ENCODE measurements around the gene KCTD16. TPM values are rescaled to one million over a fixed set of nuclear protein-coding genes. Genes with fewer than 3 reads are reported as not detected.

KCTD16 gene
- total and polyA plus RNA-seq, 11 donors, result 0.02 to 0.32 (median 0.12) TPM; not detected in 3

DNA sequence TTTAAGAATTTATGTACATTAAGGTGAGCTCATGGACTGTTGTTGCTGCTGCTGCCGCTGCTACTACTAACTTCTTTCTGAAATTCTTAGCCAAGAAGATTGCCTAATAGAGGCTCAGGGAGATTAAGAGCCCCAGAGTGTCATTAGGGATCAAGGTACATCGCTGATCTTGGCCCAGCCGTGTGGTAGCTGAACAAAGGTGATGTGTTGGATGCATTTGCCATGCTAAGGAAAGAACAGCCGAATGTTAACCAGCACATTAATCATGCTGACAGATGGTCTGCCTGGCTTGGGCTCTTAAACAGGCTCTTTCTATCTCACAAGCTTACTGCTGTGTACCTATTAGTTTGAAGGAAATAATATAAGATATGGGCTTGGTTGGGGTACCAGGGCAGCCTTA, 137.1 kb downstream of the KCTD16 start:
- no peak for TF ChIP-seq POLR2A (IDR thresholded peaks at IDR 0.05)
- TF ChIP-seq, protein P1, sequence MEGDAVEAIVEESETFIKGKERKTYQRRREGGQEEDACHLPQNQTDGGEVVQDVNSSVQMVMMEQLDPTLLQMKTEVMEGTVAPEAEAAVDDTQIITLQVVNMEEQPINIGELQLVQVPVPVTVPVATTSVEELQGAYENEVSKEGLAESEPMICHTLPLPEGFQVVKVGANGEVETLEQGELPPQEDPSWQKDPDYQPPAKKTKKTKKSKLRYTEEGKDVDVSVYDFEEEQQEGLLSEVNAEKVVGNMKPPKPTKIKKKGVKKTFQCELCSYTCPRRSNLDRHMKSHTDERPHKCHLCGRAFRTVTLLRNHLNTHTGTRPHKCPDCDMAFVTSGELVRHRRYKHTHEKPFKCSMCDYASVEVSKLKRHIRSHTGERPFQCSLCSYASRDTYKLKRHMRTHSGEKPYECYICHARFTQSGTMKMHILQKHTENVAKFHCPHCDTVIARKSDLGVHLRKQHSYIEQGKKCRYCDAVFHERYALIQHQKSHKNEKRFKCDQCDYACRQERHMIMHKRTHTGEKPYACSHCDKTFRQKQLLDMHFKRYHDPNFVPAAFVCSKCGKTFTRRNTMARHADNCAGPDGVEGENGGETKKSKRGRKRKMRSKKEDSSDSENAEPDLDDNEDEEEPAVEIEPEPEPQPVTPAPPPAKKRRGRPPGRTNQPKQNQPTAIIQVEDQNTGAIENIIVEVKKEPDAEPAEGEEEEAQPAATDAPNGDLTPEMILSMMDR (IDR thresholded peaks at IDR 0.05), result no peak
- intact Hi-C loops (cut with DNase I), result no loop called here
- H3K9me3 ChIP-seq, result no peaks in the 10 kb centered on the region
- peaks cover 0 to 7% (median 0%) of the 10 kb centered on the region in 12 donors for H3K4me1 ChIP-seq
- ATAC-seq (no peak), DNase-seq (no peak)
- no peaks in the 10 kb centered on the region for H3K36me3 ChIP-seq
- 38 to 49% (median 45%) methylated on average over 4 of the region's 4 CpGs for WGBS, 4 donors
- no peak overlapping the region for H3K27ac ChIP-seq
- H3K4me3 ChIP-seq, result no peak overlapping the region
- peaks cover 0 to 16% (median 0%) of the 10 kb centered on the region in 9 donors for H3K27me3 ChIP-seq

DNA sequence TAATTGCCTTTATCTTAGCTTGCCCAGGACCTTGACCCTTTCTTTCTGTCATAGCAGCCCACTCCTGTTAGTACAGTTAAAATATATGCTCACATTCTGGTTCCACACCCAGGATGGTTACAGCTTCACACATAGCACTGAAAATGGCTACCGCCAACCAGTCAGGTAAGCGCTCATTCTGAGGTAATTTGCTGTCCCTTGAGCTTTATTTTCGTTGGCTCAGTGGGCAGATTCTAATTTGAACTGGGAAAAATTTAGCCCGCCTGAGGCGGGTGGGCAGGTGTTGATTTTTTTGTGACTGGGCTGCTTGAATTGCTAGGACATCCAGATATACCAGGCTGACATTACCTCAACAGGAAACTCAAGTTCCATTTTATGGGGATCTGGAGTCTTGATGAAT, 137.5 kb downstream of the KCTD16 start:
- ATAC-seq (no peak), DNase-seq (no peak)
- no peak overlapping the region for H3K4me3 ChIP-seq
- no peak for TF ChIP-seq POLR2A (IDR thresholded peaks at IDR 0.05)
- TF ChIP-seq, protein P1 (IDR thresholded peaks at IDR 0.05), result no peak
- no peak overlapping the region for H3K27ac ChIP-seq
- H3K36me3 ChIP-seq, result no peaks in the 10 kb centered on the region
- H3K4me1 ChIP-seq, result peaks cover 0 to 7% (median 0%) of the 10 kb centered on the region in 12 donors
- WGBS, 4 donors, result 85 to 93% (median 91%) methylated on average over 5 of the region's 5 CpGs
- H3K27me3 ChIP-seq, result peaks cover 0 to 16% (median 0%) of the 10 kb centered on the region in 9 donors
- intact Hi-C loops (cut with DNase I), result no loop called here
- H3K9me3 ChIP-seq, result no peaks in the 10 kb centered on the region

DNA sequence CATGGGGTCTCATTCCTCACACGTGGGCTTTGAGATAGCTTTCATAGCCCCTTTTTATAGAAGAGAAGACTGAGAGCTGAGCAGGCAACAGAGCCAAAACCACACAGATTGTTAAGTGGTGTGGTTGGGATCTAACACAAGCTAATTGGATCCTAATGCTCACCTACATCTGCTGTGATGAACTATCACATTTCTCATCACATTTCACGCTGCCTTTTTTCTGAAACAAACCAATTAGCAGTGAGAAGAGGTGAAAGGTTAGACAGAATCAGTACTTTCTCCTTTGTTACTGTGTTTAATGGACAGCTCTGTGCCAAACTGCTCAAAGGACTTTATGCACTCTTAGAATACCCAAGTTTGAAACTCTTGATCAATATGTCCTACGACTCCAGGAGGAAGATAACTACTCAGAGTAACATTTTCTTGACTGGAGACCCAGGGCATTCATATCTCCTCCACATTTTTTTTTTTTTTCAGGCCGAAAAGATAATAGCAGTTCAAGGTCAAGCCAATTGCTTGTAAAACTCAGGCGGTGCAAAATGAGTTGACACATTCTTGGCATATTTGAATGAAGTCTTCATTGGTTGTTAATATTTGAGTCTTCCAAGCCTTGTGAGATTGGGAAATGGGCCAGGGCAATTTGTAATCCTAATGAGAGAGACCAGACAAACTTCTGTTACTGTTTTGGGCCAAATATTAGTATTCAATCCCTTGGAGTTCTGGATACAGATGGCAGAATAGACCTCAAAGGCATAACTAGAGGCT, 138.4 kb downstream of the KCTD16 start:
- H3K36me3 ChIP-seq, result no peaks in the 10 kb centered on the region
- no peak overlapping the region for H3K27ac ChIP-seq
- no peak for TF ChIP-seq POLR2A (IDR thresholded peaks at IDR 0.05)
- TF ChIP-seq, protein P1 (IDR thresholded peaks at IDR 0.05), result no peak
- ATAC-seq (no peak), DNase-seq (no peak)
- no peak overlapping the region for H3K4me3 ChIP-seq
- peaks cover 0 to 7% (median 0%) of the 10 kb centered on the region in 12 donors for H3K4me1 ChIP-seq
- WGBS, 4 donors, result 30 to 38% (median 34%) methylated on average over 5 of the region's 5 CpGs
- no peaks in the 10 kb centered on the region for H3K9me3 ChIP-seq
- intact Hi-C loops (cut with DNase I), result no loop called here
- H3K27me3 ChIP-seq, result peaks cover 0 to 16% (median 0%) of the 10 kb centered on the region in 9 donors

GRCh38 chr5:144310621-144311020, 139.9 kb downstream of the KCTD16 start:
- Histone ChIP-seq H3K27me3 (peaks cover 0 to 16% (median 0%) of the 10 kb centered on the region in 9 donors), H3K4me3 (no peak overlapping the region), H3K36me3 (no peaks in the 10 kb centered on the region), H3K4me1 (peaks cover 0 to 7% (median 0%) of the 10 kb centered on the region in 12 donors), H3K27ac (no peak overlapping the region), H3K9me3 (no peaks in the 10 kb centered on the region)
- no peak for ATAC-seq
- 91 to 94% (median 93%) methylated on average over 2 of the region's 2 CpGs for WGBS, 4 donors
- intact Hi-C loops (cut with DNase I), result no loop called here
- no peak for DNase-seq
- TF ChIP-seq POLR2A (IDR thresholded peaks at IDR 0.05), result no peak
- TF ChIP-seq, protein P1 (IDR thresholded peaks at IDR 0.05), result no peak

Measured in heart left ventricle (tissue), 16 donors.